CD4-positive, alpha-beta T cell treated with Interleukin-4 for 1 hour (primary cell): ENCODE data around the gene ARFGAP3.

Experiments used
- DNase-seq, 2 donors: peaks; one replicate each; pipeline ENCODE4 v3.0.0-alpha.2; 2020 to 2022

Gene ARFGAP3

DNA sequence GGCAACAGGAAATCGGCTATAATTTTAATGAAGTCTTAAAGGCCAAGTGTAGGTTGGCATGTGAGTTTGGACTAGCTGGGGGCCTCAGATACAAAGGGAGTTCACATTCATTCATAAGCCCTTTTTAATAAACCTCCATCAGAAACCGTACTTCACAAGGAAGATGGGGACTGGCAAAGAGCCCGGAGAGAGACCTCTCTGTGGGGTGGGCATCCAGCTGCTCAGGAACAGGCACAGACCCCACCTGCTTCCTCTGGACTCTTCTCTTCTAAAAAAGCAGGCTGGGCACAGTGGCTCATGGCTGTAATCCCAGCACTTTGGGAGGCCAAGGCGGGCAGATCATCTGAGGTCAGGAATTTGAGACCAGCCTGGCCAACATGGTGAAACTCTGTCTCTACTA is 3.9 kb upstream of the ARFGAP3 start:
- DNase-seq: no peak

DNA sequence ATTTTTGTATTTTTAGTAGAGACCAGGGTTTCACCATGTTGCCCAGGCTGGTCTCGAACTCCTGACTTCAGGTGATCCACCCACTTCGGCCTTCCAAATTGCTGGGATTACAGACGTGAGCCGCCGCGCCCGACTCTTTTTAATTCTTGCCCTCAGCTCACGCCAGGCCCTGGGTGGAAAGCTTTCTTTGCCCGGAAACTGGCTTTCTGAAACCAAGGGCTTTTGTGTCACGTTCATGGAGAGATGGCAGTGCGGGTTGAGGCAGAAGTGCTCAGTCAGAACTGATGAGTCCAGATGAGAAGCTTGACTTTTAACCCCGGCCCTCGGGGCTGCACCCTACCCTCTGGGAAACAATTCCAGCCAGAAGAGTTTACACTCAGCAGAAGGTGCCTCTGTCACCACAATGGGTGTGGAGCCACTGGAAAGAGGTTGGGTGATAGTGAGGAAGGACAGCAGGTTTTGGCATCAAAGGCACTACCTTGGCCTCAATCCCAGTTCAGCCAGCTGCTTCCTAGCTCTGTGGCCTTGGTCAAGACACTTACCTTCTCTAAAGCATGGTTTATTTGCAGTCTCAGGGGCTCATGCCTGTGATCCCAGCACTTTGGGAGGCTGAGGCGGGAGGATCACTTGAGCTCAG is 890 bp upstream of the ARFGAP3 start:
- DNase-seq: no peak

DNA sequence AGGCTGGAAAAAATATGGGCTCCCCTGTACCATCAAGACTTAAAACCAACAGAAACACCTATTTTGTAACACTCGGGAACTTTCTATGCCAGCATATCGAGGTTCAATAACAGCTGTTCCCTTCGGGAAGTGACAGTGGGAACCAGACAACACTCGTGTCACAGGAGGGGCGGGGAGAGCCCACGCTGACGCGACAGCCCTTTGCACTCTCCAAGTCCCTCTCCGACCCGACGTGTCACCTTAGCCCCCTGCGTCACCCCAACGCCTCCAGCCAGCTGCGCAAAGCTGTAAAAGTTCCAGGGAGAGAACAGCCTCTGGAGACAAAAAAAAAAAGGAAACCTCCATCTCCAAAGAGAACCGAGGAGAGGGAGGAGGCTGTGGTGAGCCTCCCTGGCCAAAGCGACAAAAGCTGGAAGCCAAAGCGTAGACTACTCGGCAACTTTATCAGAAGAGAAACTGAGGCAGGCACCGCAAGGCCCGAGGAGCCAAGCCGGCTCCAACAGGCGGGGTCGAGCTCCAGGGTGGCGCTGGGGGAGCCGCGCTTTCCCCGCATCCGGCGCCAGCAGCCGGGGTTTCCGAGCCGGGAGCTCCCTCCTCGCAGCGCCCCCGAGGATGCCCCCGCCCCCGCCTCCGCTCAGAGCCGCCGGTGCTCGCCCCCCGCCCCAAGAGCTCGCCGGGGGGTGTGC is 751 bp downstream of the ARFGAP3 start:
- peak; percentile 66 to 67 for DNase-seq

DNA sequence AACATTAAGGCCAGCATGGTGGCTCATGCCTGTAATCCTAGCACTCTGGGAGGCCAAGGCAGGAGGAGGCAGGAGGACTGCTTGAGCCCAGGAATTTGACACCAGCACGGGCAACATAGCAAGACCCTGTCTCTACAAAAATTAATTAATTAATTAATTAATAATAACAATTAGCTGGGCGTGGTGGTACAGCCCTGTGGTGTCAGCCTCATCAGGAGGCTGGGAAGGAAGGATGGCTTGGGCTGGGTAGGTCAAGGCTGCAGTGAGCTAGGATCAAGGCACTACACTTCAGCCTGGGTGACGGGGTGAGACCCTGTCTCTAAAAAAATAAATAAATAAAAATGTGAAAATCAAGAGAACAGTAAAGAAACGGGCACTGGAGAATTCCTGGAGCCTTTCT is 1.4 kb downstream of the ARFGAP3 start:
- DNase-seq: no peak

DNA sequence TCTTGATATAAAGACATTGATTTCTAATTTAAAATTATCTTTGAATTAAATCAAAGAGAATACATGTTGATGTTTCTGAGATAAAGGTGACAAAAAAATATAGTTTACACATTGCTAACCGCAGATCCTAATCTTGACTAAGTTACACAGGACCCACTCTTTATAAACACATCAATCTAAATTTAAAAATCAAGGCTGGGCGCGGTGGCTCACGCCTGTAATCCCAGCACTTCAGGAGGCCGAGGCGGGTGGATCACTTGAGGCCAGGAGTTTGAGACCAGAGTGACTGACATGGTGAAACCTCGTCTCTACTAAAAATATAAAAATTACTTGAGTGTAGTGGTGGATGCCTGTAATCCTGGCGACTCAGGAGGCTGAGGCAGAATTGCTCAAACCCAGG is 1.9 kb downstream of the ARFGAP3 start:
- DNase-seq: no peak

DNA sequence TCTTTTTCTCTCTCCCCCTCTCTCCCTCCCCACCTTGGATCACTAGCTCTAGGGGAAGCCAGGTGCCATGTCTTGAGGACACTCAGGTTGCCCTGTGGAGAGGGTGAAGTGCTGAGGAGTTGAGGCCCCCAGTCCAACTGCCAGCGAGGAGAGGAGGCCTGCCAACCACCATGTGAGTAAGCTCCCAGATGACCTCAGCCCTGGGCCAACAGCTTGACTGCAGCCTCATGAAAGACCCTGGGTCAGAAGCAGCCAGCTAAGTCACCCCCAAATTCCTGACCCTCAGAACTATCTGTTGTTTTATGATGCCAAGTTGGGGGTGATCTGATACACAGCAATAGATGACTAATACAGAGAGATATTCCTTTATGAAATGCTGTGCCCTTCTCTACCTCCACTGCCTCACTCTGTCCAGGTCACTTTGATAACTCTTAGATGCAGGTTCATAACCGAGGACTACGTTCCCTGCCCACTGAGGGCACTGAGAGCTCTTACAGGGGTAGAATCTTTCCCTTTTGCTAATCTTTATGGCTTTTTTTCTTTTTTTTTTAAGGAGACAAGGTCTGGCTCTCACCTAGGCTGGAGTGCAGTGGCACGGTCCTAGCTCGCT is 8.0 kb downstream of the ARFGAP3 start:
- DNase-seq: no peak

DNA sequence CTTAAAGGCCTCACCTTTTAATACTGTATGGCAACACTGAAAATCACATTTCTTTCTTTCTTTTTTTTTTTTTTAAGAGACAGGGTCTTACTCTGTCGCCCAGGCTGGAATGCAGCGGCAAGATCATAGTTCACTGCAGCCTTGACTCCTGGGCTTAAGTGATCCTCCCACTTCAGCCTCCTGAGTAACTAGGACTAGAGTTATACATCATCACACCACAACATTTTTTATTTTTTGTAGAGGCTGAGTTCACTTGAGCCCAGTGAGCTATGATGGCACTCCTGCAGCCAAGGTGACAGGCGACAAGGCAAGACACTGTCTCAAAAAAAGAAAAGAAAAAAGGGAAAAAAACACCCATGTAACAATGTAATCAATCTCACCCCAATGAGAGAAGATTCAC is 10.0 kb downstream of the ARFGAP3 start:
- no peak for DNase-seq

DNA sequence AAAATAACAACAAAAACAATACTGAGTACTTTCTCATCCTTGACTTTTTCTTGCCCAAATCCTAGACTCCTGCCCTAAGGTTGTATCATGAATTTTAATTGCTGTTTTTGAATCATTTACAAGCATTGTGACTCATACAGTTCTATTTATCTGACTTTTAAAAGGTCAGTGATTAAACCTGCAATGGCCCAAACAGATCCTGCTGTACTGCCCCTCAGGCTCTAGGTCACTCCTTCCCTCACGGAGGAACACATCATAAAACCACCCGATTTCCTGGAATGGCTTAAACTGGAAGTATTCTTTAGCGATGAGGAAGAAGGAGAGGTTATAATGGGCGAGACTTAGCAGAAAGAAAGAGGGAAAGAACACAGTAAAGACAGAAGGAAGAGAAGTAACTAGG is 12.3 kb downstream of the ARFGAP3 start:
- no peak for DNase-seq

DNA sequence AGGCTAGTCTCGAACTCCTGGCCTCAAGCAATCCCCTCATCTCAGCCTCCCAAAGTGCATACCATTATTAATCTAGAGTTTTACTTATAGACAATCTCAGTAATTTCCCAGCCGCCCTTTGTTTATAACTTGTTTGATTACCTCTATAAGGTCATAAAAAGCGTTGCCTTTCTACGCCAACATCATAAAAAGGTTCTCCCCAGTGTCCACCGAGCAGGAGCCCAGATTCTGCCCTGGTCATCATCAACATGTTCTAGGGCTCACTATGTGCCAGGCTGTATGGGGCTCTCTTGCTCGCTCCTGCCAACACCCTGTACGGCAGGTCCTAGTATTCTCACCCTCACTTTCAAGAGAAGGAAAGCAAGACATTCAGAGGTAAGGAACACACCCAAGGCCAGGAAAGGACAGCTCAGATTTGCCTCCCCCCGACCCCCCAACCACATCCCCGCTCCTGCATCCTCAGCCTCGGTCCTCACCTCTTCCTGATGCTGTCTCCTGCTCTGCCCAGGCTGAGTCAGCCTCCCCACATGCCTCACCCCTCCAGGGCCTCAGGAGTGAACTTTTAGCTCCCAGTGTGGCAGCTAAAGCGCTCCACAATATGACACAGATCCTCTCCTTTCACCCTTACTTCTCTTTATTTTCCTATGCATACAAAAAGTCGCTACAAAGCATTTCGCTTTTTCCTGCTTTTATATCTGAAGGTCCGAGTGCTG is 14.3 kb downstream of the ARFGAP3 start:
- DNase-seq: no peak

DNA sequence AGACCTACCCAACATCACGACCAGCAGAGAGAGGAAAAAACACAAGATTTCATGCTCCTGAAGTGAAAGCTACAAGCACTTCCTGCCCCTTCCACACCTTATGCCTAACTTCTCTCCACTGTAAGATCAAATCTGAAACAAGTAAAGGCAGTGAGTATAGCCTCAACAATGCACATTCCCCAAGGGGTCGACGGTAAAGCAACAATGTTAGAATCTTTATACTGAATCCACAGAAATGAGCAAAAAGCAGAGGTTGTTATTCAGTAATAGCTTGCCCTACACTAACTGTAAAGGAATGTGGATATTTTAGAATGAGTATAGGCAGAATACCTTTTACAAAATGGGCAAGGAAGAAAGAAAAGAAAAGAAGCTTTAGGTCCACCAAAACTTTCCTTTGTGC is 15.6 kb downstream of the ARFGAP3 start:
- no peak for DNase-seq

DNA sequence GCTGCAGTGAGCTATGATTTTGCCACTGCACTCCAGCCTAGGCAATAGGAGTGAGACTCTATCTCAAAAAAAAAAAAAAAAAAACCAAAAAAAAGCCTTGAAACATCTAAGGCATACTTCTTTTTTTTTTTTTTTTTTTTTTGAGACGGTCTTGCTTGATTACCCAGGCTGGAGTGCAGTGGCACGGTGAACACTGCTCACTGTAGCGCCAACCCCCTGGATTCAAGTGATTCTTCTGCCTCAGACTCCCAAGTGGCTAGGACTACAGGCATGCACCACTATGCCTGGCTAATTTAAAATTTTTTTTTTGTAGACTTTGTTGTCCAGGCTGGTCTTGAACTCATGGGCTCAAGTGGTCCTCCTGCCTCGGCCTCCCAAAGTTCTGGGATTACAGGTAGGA is 19.5 kb downstream of the ARFGAP3 start:
- no peak for DNase-seq

DNA sequence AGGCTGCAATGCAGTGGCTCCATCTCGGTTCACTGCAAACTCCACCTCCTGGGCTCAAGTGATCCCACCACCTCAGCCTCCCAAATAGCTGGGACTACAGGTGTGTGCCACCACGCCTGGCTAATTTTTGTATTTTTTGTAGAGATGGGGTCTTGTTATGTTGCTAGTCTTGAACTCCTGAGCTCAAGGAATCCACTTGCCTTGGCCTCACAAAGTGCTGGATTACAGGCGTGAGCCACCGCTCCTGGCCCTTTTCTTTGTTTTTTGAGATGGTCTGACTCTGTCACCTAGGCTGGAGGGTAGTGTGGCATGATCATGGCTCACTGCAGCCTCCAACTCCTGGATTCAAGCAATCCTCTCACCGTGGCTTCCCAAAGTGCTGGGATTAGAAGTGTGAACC is 21.0 kb downstream of the ARFGAP3 start:
- DNase-seq: no peak

DNA sequence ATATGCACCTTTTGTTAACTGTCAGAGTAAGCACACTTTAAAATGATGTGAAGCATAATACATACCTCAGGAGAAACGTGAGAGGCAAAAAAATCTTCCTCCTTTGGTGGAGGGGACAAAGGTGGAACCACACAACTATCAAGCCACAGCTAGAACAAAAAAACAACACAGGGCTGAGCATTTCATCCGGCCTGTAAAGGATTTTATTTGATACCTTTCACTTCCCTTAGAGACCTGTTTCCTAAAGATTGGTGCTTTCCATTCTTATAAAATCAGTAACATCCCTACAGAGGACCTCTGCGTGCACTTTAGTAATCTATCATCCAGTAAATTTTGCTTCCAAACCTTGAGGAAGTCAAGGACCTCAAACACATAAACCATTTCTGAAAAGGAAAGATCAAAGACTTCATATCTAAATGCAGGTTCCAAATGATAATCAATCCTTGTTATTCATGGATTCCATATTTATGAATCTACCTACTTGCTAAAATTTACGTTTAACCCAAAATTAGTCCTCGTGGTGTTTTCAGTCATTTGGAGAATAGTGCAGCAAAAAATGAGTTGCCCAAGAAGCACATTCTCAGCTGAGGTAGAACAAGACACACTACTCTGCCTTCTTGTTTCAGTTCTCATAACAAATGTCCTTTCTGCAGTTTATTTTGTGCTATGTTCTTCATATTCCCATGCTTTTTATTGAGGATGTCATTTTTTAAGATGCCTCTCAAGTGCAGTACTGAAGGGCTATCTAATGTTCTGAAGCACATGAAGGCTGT is 22.7 kb downstream of the ARFGAP3 start:
- no peak for DNase-seq

DNA sequence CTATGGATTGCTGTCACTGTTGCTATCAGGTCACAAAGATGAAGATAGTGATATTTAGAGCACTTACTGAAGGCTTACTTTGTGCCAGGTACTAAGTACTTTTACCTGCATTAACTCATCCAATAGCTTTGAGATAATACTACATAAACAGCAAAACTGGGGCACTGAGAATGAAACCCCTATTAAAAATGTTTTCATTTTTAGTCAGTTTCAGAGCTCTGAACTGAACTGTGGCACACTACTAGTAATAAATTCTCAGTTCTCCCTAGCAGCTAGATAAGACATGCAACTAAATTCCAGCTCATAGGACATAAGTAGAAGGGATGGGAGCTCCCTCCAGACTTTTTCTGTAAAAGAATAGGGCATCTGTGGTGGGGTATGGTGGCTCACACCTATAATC is 24.0 kb downstream of the ARFGAP3 start:
- no peak for DNase-seq

DNA sequence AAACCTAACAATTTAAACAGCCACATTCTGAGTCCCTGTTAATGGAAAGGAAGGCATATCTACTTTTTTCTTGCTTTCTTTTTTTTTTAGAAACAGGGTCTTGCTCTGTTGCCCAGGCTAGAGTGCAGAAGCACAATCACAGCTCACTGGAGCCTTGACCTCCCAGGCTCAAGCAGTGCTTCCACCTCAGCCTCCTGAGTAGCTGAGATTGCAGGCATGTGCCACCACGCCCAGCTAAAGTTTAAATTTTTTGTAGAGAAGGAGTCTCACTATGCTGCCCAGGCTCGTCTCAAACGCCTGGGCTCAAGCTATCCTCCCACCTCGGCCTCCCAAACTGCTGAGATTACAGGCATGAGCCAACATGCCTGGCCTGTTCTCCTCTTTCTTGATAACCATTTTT is 25.4 kb downstream of the ARFGAP3 start:
- no peak for DNase-seq

DNA sequence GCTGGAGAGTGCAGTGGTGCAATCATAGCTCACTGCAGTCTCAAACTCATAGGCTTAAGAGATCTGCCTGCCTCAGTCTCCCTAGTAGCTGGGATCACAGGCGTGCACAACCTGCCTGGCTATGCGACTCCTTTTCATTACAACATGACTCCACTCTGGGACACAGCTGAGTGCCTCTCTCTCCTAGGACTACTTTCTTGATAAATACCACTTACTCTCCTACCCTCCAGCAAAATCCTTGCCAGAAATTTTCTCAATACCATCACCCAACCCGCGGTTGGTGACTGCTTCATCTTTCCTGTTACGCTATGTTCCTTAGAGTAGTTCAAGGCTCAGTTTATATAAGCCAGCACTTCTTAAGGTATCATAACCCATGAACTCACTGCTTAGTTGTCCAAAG is 26.9 kb downstream of the ARFGAP3 start:
- no peak for DNase-seq

DNA sequence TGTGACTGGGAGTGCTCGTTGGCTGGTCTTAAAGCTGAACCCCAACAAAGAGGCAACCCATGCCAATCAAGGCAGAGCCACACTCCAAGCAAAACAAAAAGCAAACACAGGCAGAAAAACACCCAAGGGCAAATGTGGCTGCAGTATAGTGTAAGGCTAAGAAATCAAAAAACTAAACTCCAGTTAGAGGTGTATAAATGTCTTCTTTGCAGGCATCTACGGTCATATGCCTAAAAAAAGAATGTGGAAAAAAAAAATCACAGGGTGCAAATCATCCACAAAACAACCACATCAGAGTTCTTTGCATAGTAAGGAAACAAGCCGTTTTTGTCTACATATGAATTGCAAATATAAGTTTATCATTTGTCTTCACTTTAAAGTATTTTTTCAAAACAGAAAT is 27.8 kb downstream of the ARFGAP3 start:
- no peak for DNase-seq

DNA sequence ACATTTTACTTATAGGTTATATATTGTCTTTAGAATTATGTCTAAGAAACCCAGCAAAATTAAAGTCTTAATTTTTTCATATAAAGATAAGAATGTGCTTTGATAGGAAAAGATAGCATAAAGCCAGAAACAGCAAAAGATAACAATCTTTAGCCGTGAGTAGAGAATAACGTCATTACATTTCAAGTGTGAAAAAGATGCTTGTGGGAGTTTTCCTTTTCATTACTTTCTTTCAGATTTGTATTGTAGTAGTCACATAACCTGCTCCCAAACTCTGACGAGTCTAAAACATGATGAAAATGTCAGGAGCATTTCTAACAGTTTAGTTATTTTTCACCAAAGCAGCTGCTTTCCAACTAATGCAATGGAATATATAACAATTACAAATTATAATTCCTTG is 31.3 kb downstream of the ARFGAP3 start:
- no peak for DNase-seq

DNA sequence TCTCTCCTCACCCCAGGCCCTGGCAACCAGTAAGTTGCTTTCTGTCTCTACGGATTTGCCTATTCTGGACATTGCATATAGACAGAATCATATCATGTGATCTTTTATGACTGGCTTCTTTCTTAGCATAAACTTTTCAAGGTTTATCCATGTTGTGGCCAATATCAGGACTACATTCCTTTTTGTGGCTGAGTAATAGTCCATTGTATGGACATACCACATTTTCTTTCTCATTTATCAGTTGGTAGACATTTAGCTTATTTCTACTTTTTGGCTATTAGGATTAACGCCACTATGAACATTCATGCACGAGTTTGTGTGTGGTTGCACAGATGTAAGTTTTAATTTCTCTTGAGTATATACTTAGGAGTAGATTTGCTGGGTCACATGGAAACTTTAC is 35.7 kb downstream of the ARFGAP3 start:
- no peak for DNase-seq

DNA sequence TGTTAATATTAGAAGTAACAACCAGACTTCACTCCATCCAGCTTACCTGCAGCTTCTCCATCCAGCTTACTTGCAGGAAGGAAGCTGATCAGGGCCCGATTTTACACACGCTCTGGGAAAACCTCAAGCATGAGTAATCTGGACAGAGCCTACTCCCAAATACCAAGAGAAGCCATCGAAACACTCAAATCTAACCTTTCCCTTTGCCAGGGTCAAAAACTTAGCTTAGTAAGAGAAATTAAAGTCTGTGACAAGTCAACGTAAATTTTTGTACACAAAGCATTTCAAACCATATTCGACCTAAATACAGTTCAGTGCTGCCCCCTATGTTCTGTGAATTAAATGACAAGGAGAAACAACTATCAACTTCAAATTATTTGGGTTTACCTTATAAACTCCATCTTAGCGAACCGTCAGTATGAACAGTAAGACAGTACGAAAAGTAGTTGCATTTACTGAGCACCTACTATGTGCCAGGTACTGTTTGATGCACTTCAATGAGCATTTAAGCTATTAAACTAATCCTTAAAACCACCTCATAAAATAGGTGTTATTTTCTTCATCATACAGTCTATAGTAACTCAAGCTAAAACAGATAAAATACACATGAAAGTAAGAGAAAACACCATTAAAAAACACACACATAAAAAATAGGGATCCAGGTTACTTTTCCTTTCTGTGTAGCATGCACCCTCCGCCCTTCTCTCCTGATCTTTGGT is 36.9 kb downstream of the ARFGAP3 start:
- DNase-seq: peak in 1 of 2 donors; percentile 46

DNA sequence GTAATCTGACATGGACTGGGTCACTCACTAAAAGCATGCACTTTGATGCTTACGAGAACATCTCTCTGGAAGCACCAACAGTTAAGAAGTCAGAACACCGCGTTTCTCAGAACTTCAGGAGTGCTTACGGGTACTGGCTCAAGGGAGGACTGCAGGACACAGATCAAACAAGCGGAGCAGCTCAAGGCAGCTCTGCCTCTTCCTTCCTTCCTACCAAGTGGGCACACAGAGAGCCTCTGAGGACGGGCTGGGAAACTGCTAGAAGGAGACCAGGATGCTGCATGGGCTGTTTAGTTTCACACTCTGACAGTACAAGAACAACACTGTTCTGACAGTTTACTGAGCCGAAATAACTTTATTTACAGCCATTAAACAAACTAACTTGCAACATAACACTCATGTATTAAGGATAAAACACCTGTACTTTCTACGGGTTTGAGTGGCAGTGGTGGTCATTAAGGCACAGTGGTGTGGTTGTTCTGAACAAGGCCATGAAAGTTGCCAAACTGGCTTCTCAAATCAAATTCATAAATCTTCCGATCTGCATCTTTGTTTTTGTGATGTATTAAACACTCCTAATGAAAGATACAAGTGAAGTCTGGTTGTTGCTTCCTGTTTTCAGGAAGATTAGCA is 37.5 kb downstream of the ARFGAP3 start:
- no peak for DNase-seq

DNA sequence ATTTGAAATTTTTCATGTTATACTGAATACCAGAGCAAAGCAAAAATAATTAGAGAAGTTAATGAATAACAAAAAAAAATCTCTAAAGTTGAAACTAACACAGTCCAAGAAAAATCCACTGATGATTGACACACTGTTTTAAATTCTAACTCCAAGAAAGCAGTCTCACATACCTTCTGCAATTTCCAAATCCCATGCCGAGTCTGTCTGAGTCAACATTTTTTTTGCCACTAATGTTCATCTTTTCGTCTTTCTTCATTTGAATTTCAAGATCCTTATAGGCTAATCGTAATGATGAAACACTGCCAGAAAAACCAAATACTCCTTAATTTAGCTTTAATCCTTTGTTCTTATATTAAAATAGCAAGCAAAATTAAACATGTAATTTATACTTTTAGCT is 39.5 kb downstream of the ARFGAP3 start:
- no peak for DNase-seq
